ENCODE measurements around the gene ERBB4.
"Not testable (repeated sequence)": the region's sequence is repeated elsewhere in the genome, so short reads cannot be mapped to it uniquely, and the experiment has no call there.

GRCh38 chr2:212467551-212467950 is 71.1 kb downstream of the ERBB4 start:
- TF ChIP-seq, protein P1, sequence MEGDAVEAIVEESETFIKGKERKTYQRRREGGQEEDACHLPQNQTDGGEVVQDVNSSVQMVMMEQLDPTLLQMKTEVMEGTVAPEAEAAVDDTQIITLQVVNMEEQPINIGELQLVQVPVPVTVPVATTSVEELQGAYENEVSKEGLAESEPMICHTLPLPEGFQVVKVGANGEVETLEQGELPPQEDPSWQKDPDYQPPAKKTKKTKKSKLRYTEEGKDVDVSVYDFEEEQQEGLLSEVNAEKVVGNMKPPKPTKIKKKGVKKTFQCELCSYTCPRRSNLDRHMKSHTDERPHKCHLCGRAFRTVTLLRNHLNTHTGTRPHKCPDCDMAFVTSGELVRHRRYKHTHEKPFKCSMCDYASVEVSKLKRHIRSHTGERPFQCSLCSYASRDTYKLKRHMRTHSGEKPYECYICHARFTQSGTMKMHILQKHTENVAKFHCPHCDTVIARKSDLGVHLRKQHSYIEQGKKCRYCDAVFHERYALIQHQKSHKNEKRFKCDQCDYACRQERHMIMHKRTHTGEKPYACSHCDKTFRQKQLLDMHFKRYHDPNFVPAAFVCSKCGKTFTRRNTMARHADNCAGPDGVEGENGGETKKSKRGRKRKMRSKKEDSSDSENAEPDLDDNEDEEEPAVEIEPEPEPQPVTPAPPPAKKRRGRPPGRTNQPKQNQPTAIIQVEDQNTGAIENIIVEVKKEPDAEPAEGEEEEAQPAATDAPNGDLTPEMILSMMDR (IDR thresholded peaks at IDR 0.05), result not testable (repeated sequence)
- TF ChIP-seq POLR2A (IDR thresholded peaks at IDR 0.05), result not testable (repeated sequence)
